ENCODE results near the gene PTMA.

DNA sequence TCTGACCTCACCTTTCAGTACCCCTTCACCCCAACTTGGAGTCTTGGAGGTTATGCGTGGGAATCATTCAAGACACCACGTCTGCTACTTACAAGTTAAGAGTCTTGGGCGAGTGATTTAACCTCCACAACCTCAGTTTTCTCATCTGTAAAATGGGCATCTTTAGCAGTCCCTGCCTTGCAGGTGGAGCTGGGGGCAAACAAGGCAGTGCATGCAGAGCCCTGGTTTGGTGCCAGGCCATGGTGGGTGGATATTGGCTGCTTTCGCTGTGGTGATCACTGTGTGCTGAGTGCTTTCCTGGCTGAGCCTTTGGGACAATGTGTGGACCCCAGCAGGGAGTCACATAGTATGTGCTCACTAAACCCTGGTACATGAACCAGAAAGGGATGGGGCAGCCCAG lies 20.4 kb upstream of the PTMA start:
- TF ChIP-seq, protein P1, sequence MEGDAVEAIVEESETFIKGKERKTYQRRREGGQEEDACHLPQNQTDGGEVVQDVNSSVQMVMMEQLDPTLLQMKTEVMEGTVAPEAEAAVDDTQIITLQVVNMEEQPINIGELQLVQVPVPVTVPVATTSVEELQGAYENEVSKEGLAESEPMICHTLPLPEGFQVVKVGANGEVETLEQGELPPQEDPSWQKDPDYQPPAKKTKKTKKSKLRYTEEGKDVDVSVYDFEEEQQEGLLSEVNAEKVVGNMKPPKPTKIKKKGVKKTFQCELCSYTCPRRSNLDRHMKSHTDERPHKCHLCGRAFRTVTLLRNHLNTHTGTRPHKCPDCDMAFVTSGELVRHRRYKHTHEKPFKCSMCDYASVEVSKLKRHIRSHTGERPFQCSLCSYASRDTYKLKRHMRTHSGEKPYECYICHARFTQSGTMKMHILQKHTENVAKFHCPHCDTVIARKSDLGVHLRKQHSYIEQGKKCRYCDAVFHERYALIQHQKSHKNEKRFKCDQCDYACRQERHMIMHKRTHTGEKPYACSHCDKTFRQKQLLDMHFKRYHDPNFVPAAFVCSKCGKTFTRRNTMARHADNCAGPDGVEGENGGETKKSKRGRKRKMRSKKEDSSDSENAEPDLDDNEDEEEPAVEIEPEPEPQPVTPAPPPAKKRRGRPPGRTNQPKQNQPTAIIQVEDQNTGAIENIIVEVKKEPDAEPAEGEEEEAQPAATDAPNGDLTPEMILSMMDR (IDR thresholded peaks at IDR 0.05): no peak
- TF ChIP-seq POLR2A (IDR thresholded peaks at IDR 0.05): no peak
- TF ChIP-seq POLR2AphosphoS5 (IDR thresholded peaks at IDR 0.05): no peak
- TF ChIP-seq EP300 (IDR thresholded peaks at IDR 0.05): no peak
